Measurements from ENCODE around the gene POLR3K.
A peak's percentile ranks its signal among the peaks of the same experiment; 100 is the strongest.
"Not testable (repeated sequence)": the region's sequence is repeated elsewhere in the genome, so short reads cannot be mapped to it uniquely, and the experiment has no call there.

Gene POLR3K

DNA sequence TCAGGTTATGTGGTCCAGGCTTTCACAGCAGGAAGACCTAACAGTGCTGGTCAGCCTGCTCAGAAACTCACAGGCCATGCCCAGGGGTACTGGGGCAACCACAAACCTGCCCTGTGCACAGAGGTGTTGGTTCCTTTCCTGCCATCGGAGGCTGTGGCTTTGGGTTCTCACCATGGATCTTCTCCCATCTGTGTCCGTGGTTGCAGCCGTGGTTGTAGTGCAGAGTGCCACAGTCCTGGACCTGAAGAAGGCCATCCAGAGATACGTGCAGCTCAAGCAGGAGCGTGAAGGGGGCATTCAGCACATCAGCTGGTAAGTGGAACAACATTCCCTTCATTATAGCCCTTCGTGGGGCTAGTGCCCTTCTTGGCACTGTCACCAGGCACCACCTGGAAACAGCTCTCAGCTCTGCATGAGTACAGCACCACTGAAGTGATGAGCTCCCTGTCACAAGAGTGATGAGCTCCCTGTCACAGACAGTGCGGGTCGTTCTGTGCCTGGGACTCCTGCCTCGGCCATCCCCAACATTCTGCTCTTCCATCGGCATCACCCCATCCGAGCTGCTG is 2.2 kb upstream of the POLR3K start:
- no peak for DNase-seq
- Histone ChIP-seq H3K27ac (no peak overlapping the region), H3K4me3 (ENCODE audit: low read depth, low read length) (no peak overlapping the region), H3K27me3 (ENCODE audit: insufficient read depth, low read depth, severe bottlenecking) (no peaks in the 10 kb centered on the region), H3K9me3 (ENCODE audit: severe bottlenecking) (no peaks in the 10 kb centered on the region), H3K36me3 (peaks cover 65% of the 10 kb centered on the region)
- TF ChIP-seq, protein P1, sequence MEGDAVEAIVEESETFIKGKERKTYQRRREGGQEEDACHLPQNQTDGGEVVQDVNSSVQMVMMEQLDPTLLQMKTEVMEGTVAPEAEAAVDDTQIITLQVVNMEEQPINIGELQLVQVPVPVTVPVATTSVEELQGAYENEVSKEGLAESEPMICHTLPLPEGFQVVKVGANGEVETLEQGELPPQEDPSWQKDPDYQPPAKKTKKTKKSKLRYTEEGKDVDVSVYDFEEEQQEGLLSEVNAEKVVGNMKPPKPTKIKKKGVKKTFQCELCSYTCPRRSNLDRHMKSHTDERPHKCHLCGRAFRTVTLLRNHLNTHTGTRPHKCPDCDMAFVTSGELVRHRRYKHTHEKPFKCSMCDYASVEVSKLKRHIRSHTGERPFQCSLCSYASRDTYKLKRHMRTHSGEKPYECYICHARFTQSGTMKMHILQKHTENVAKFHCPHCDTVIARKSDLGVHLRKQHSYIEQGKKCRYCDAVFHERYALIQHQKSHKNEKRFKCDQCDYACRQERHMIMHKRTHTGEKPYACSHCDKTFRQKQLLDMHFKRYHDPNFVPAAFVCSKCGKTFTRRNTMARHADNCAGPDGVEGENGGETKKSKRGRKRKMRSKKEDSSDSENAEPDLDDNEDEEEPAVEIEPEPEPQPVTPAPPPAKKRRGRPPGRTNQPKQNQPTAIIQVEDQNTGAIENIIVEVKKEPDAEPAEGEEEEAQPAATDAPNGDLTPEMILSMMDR (IDR thresholded peaks at IDR 0.05; ENCODE audit: low read depth, low read length): no peak

DNA sequence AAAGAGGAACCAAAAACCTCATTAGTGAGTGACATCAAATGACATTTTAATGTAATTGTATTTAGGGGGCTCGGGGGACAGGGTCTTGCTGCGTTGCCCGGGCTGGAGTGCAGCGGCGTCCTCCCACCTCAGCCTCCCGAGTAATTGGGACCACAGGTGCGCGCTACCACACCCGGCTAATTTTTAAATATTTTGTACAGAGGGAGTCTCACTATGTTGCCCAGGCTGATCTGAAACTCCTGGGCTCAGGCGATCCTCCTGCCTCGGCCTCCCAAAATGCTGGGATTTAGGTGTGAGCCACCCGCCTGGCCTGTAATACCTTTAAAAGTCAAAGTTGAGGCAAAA is 801 bp upstream of the POLR3K start:
- DNase-seq: no peak
- Histone ChIP-seq H3K36me3 (peaks cover 63% of the 10 kb centered on the region), H3K4me3 (ENCODE audit: low read depth, low read length) (peak overlapping the region; percentile 95), H3K27me3 (ENCODE audit: insufficient read depth, low read depth, severe bottlenecking) (no peaks in the 10 kb centered on the region), H3K9me3 (ENCODE audit: severe bottlenecking) (no peaks in the 10 kb centered on the region), H3K27ac (peak overlapping the region; percentile 72)
- TF ChIP-seq, protein P1 (IDR thresholded peaks at IDR 0.05; ENCODE audit: low read depth, low read length): no peak

DNA sequence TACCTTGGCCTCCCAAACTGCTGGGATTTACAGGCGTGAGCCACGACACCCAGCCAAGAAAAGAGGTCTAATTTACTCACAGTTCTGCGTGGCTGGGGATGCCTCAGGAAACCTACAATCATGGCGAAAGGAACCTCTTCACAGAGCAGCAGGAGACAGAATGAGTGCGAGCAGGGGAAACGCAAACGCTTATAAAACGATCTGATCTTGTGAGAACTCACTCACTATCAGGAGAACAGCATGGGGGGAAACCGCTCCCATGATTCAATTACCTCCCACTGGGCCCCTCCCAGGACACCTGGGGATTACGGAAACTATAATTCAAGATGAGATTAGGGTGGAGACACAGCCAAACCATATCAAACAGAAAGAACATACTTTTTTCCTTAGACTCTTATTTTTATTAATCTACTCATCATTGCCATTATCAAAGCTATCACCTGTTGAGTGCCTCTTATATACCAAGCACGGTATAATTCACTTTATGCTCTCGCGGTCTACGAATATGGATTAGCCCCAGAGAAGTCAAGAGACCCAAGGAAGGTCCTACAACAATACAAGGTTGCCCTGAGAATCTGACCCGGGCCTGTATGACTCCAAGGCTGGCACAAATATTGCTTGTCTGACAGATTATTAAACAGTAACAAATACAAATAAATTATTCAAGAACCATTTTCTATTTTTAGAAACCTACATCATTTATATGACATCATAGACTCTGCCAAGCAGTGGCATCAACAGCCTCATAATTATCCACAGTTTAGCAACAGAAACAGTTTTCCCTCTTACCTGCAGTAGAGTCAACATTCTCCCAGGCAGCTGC is 2.4 kb downstream of the POLR3K start:
- no peaks in the 10 kb centered on the region for H3K9me3 ChIP-seq (ENCODE audit: severe bottlenecking)
- peaks cover 50% of the 10 kb centered on the region for H3K36me3 ChIP-seq
- TF ChIP-seq, protein P1 (IDR thresholded peaks at IDR 0.05; ENCODE audit: low read depth, low read length): no peak
- H3K27ac ChIP-seq: no peak overlapping the region
- no peak for DNase-seq
- H3K4me3 ChIP-seq (ENCODE audit: low read depth, low read length): no peak overlapping the region
- H3K27me3 ChIP-seq (ENCODE audit: insufficient read depth, low read depth, severe bottlenecking): no peaks in the 10 kb centered on the region

DNA sequence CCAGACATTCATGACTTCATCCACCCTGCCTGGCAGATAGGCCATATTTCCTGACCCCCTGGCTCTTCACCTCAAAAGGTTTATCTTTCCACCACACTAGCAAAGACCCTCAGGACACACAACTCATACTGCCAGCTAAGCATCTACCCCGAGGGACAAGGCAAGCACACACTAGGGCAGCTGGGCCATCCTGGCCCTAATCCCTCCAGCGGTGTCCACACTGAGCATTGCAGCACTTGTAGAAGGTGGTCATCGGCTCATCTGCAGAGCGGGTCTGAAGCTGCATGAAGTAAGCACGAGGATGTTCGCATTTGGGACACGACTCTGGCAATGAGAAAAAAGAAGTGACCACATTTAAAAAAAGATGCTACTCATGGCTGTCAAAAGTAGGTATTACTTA is 6.2 kb downstream of the POLR3K start:
- no peaks in the 10 kb centered on the region for H3K27me3 ChIP-seq (ENCODE audit: insufficient read depth, low read depth, severe bottlenecking)
- TF ChIP-seq, protein P1 (IDR thresholded peaks at IDR 0.05; ENCODE audit: low read depth, low read length): no peak
- H3K36me3 ChIP-seq: peaks cover 62% of the 10 kb centered on the region
- H3K4me3 ChIP-seq (ENCODE audit: low read depth, low read length): no peak overlapping the region
- no peak for DNase-seq
- peak overlapping the region; percentile 81 for H3K27ac ChIP-seq
- H3K9me3 ChIP-seq (ENCODE audit: severe bottlenecking): no peaks in the 10 kb centered on the region

DNA sequence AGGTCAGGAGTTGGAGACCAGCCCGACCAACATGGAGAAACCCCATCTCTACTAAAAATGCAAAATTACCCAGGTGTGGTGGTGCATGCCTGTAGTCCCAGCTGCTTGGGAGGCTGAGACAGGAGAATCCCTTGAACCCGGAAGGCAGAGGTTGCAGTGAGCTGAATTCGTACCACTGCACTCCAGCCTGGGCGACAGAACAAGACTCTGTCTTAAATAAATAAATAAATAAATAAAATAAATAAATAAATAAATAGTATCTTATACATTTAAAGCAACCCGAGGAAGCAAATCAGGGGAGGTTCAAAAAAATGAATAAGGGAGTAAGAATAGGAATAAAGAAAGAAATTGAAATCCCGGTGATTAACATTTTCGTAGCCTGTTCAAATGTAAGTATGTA is 6.9 kb downstream of the POLR3K start:
- Histone ChIP-seq H3K27ac (peak overlapping the region; percentile 81), H3K36me3 (peaks cover 65% of the 10 kb centered on the region)
- H3K4me3 ChIP-seq (ENCODE audit: low read depth, low read length); H3K27me3 ChIP-seq (ENCODE audit: insufficient read depth, low read depth, severe bottlenecking); H3K9me3 ChIP-seq (ENCODE audit: severe bottlenecking); DNase-seq: not testable (repeated sequence)

DNA sequence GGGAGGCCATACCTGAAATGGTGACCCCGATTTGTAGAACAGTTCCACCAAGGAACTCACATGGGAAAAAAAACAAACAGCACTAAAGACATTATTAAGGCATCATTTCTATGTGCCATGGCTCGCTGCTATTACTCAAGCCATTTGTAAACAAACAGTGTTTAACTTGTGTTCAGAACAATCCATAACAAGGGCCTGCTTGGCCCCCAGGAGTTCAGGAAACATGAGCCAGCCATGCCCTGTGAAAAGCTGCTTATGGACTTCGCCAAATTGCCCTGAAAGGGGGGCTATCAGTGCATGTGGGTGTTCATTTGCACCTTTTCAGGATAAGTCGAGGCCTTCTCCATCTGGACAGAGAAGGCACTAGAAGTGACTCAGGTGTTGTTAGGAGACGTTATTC is 8.0 kb downstream of the POLR3K start:
- H3K27me3 ChIP-seq (ENCODE audit: insufficient read depth, low read depth, severe bottlenecking): no peaks in the 10 kb centered on the region
- no peak overlapping the region for H3K4me3 ChIP-seq (ENCODE audit: low read depth, low read length)
- H3K27ac ChIP-seq: peak overlapping the region; percentile 81
- TF ChIP-seq, protein P1 (IDR thresholded peaks at IDR 0.05; ENCODE audit: low read depth, low read length): no peak
- peaks cover 61% of the 10 kb centered on the region for H3K36me3 ChIP-seq
- peak; percentile 70 for DNase-seq
- H3K9me3 ChIP-seq (ENCODE audit: severe bottlenecking): no peaks in the 10 kb centered on the region

Data from WERI-Rb-1 (cell line).